HG03135 (cell line): ENCODE measurements around the gene KCNB1.

Experiments
- ATAC-seq: cut with Tn5 transposase; IDR thresholded peaks from one replicate; pipeline ENCODE4 v1.9.1; 2021; ENCODE audit warnings: mild to moderate bottlenecking, moderate library complexity; ENCODE audit not compliant: unreplicated experiment

The KCNB1 gene

DNA sequence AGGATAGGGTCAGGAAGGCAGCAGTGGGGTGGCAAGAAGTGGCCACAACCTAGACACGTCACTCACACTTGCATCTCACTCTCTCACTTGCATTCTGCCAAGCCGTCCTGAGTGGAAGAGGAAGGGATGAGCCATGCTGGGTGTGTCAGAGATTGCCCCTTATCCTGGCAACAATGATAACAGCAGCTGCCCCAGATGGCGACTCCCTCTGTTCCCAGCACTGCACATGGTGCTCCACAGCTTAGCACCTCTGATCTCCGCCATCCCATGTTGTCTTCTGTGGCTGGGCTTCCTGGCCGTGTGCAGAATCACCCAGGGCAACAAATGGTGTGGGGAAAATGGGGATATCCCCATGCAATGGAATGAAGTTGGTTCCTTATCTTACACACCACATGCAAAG is 11.1 kb downstream of the KCNB1 start:
- no peak for ATAC-seq

DNA sequence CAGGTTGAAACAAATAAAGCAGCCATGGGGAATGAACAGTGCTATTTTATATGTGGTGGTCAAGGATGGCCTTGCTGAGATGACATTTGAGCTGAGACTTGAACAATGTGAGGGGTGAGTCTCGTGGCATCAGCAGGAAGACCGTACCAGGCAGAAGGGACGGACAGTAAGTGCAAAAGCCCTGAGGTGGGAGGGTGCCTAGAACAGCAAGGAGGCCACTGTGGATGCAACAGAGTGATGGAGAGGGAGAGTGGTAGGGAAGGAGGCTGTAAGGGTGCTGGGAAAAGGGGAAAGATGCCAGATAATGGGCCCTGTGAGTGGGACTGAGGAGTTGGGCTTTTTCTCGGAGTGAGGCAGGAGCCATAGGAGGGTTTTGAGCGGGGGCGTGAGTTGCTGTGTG is 11.5 kb downstream of the KCNB1 start:
- no peak for ATAC-seq

DNA sequence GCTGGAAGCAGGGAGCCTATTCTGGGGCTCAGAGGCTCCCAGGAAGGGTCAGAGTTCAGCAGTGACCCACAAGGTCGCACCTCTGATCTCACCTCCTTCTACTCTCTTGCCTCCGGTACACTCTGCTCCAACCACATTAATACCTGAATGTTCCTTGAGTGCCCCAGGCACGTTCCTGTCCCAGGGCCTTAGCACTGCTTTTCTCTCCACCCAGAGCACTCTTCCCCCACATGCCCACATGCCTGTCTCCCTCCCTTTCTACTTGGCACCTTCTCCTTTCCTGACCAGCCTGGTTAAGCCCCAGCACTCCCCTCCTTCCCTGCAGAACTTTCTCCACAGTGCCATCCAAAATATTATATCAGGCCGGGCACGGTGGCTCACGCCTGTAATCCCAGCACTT is 13.4 kb downstream of the KCNB1 start:
- no peak for ATAC-seq

DNA sequence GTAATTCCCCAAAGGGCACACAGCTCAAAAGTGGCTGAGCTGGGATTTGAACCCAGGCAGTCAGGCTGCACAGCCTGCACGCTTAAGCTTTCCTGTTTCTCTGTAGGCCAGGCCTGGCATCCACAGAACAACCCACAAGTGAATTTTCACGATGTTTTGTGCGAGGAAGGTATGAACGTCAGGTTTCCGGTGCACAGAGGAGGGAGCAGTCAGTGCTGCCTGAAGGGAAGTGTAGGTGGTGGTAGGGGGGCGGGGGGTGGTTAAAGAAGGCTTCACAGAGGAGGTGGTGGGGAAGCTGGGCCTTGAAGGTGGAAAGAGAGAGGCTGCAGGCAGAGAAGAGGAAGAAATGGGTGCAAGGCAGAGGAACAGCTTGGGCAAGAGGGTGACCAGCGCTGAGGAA is 14.1 kb downstream of the KCNB1 start:
- ATAC-seq: no peak

DNA sequence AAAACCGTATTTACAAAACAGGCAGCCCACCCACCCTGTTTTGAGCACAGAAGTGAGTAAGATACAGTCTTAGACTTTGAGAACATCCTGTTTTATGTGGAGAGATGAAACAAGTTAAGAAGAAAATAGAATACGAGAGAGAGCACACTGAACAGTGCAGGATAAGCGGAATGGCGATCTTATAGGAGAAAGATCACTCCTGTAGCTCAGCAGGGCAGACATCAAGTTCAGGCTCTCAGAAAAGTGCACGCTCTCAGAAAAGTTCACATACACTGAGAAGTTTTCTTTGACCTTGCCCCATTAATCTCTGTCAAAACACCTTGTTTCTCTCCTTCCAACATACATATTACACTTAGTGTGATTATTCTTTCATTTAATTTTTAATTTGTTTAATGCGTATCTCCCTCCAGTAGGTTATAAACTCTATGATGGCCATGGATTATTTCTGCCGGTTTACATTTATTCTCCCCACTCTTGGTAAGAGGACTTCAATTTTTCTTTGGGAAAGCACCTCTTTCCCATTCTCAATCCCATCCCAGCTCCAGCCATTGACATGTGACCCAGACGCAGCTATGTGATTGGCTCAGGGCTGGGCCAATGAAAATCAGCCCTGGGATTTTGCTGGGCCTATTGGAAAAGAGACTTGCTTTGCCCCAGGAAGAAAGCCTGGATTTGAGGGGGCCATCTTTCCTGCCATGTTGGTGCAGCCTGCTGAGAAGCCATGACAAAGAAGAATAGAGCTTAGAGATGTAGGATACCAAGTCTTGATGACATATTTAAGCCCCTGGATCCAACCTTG is 16.2 kb downstream of the KCNB1 start:
- no peak for ATAC-seq

DNA sequence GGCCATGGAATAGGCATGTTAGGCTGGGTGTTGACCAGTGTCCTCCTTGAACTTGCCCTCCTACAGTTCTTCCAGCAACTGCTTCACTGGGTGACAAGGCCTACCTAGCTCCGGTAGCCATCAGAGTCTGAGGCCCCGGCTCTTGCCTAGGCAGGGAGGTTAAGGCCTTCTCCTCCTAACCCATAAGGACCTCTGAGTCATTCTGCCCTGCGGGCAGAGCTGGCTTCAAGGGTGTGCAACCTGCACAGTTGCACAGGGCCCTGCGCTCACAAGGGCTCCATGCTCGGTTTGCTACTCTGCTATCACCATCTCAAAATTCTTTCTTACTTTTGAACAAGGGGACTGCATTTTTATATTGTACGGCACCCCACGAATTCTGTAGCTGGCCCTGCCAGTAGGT is 17.9 kb downstream of the KCNB1 start:
- no peak for ATAC-seq

DNA sequence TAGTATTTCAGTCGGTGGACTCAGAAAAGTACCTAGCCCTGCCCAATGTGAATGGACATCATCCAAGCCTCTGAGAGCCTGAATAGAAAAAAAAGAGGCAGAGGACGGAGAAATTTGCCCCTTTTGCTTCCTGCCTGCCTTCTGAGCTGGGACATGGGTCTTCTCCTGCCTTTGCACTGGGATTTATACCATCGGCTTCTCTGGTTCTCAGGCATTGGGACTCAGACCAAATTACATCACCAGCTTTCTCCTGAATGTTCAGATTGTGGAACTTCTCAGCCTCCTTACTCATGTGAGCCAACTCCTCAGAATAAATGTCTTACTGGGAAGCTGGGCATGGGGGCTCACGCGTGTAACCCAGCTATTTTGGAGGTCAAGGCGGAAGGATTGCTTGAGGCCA is 19.8 kb downstream of the KCNB1 start:
- ATAC-seq: no peak

DNA sequence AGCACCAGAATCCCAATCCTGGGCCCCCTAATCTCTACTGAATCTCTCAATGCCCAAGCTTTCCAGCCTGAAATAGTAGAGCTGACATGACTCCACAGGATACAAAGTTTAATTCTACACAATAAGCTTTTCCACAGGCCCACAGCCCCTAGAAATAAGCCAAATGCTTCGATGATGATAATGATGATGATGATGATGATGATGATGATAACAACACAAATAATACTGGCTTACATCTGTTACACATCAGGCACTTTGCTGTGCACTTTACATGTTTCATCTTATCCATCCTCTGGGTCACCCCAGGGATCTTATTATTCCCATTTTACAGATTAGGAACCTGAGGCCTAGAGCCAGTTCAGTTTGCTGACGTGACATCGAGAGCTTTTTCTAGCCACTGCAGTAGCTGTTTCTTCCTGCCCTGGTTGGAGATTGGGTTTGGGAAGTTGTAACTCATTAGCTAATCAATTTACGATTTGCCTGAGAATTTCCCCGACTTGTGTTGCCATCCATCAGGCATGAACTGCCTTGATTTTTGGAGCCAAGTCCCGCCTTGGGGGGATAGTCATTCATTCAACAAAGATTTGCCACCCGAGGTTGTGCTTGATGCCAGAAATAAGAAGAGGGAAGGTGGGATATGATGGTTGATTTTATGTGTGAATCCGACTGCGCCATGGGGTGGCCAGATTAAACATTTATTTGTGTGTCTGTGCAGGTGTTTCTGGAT is 20.4 kb downstream of the KCNB1 start:
- no peak for ATAC-seq

DNA sequence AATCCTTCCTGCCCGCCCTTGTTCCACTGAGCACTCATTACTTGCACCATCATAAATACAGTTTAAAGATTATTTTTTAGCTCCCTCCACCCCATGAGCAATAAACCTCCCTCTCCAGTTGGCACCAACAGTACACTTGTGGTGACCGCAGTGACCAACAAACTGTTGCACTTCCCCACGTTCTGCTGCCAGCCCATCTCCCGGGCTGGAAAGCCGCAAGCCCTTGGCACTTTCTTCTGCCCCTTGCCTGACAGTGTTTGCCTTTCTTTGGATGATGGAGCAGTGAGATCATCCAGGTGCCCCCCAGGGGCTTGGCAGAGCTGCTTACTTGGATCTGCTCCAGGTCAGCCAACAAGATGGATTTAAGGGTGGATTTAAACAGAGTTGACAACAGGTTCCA is 21.6 kb downstream of the KCNB1 start:
- ATAC-seq: no peak

DNA sequence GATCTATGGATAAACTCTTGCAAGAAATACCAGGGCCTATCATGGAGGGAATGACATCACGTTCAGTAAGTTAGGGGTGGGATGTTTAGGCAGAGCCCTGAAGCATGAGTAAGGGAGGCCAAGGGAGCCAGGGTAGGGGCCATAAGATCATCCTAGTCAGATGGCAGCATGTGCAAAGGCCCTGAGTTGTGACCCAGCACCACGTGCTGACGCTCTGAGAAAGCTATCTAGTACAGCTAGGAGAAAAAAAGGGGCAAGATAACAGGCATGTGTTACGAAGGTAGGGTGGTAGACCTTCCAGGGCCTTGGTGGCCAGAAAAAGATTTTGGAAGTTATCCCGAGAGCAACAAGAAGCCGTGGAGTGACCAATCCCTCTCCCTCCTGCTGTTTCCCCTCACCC is 22.3 kb downstream of the KCNB1 start:
- no peak for ATAC-seq

DNA sequence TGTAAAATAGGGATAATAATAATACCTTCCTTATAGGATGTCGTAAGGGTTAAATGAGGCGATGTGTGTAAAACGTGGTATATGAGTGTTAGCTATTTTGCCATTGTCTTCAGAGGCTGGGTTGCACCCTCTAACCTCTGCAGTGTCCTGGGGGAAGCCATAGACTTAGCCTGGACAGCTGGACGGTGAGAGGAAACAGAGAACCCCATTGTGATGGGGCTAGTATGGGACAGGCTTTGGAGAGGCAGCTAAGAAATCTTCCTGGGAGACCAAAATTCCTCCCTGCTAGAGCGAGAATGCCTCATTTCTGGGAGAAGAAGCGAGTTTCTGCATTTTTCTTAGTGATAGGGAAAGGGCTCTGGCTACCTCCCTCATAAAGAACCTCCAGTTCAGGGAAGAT is 22.8 kb downstream of the KCNB1 start:
- no peak for ATAC-seq

DNA sequence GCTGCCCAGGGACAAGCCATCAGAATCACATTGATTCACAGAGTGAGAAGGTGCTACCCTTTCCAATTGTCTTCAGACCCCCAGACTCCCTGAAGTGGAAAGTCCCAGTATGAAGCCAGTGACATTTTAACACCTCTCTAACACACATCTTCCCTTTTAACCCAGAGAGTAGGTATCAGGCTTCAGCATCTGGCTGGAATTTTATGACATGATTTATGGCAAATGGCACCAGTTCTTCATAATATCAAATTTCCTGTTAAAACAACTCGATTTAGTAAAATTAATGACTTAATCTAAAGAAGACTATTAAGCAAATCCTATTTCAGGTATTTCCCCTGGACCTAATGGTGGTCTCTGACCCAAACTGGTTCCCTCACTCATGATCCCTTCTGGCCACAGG is 25.0 kb downstream of the KCNB1 start:
- no peak for ATAC-seq

DNA sequence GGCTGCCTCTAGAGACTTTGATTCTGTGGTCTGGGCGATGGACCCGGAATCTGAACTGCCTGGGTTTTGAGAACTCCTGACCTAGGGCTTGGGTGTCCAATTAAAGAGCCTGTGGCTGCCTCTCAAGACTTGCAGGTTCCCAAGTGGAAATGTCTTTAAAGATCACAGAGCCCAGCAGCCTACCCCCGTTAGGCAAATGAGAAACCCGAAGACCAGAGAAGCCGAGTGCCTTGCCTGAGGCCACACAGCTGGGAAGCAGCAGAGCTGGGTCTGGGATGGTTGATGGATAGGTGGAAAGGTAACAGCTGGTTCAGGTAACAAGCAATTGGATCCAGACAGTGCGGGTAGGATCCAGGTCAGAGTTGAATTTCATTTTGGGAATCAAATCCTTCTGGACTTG is 25.8 kb downstream of the KCNB1 start:
- ATAC-seq: no peak

DNA sequence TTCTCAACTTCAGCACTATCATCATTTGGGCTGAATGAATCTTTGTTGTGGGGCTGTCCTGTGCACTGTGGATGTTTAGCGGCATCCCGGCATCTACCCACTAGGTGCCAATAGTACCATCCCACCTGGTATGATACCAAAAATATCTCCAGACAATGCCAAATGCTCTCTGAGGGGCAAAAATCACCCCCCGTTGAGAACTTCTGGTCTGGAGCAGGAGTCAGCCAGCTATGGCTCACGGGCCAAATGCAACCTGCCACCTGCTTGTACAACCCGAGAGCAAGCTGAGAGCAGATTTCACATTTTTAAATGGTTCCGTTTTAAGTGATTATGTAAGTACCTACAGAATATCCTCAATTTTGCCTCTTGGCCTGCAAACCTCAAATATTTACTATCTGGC is 26.8 kb downstream of the KCNB1 start:
- ATAC-seq: no peak

DNA sequence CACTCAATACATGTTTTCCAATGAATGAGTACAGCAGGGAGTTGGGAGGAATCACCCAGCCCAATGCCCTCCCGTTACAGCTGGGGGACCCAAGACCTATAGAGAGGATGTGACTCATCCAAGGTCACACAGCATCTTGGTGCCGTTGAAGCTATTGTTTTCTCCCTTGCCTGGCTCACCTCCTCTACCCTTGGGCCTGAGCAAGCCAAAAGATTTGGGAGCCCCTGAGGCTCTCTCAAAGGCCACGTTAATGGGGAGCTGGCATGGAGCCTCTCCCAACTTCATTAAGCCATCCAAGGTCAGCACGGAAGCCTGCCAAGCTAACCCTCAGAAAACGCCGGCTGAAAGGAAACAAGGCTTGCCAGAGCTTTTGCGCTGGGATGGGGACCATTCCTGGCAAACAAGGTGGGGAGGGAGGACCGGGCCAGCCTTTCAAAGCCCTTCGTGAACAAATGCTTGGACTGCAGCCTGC is 30.4 kb downstream of the KCNB1 start:
- no peak for ATAC-seq

DNA sequence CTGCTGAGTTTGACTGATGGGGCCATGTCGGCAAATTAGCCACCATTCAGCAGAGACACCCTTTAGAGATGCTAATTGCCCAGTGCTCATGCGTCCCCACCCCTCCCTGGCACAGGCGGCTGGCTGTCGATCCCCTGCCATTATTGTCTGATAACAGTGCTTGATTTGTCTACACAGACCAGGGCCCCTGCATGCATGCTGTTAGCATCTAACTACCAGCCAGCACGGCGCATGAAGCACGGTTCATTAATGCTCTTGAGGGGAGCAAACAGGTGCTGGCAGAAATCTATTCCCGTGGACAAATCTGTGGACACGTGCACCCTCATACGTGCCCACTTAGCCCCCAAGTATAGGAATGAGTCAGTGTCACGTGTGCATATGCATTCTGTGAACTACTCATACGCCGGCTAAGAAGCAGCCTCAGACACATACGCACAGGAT is 32.2 kb downstream of the KCNB1 start:
- ATAC-seq: no peak

DNA sequence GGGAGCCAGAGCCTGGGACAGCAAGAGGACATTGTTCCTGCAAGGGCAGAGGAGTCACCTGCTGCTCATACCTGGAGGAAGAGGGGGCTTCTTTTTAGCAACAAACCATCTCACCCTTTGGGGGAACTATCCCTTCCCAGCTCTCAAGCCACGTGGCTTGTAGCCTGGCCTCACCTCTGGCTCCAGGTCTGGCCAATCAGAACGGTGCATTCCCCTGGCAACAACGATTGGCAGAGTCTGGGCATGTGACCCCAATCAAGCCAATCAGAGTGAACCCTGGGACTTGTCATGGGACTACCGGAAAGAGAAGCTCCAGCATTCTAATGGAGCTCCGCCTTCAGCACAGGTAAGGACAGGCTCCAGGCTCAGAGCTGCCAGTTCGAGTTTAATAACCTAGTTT is 33.6 kb downstream of the KCNB1 start:
- ATAC-seq: no peak

DNA sequence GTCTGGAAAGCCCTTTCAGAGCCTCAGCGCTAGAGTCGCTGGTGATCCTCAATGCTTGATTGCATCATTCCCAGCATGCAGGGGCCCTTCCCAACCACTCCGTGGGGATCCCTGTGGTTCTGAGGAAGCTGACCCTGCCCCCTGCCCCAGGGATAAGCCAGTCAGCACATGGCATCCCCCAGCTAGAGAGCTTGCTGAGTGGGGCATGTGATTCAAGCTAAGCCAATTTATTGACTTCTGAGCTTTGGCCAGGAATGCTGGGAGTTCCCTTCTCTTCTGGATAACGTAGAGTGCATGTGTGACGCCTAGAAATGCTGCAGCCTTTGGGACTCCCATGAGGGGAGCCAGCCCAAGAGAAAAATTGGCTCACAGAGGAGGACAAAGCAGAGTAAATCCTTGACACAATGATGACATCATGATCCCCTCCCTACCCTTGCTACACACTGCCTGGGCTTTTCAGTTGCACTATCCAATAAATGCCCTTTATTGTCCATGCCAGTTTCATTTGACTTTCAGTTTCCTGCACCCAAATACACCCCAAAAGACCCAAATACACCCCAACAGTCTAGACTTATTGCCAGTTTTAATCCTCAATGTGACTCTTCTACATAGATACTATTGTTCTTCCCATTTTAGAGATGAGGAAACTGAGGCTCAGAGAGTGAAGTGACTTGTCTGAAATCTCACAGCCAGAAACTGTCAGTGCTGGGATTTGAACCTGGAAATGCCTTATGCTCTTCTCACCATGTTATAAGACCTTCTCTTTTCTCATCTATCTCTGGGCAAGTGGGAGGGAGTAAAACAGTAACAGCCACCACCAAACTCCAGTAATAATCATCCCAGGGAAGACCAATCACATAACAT is 34.3 kb downstream of the KCNB1 start:
- ATAC-seq: no peak

DNA sequence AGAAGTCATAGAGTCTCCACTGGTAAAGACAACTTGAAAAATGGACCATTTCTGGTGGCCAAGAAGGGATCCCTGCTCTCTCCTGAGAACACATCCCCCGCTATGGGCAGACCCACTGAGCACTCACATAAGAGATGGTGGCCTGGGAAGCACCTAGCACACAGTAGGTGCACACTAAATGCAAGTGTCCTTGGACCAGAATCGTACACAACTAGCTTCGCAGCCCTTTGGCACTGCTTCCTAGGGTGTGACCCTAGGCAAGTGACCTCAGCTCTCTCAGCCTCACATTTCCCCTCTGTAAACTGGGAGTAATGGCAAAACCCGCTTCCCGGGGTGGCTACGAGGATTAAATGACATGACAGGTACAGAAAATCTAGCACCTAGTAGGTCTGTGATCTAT is 35.1 kb downstream of the KCNB1 start:
- no peak for ATAC-seq

DNA sequence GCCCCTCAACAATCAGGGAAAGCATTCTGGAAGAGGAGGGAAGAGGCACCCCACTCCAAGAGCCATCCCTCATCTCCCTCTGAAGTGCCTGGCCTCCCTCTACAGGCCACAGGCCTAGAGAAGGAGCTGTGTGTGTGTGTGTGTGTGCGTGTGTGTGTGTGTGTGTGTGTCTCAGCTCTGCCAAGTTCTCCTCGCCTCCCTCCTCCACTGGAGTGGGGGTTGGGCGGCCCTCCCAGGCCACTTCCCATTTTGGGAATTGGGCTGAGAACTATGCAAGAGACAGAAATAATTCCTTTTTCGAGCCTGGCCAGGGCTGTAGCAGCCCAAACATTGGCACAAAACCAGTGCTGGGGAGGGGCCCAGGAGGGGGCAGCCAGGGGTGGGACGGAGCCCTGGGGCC is 35.7 kb downstream of the KCNB1 start:
- no peak for ATAC-seq

DNA sequence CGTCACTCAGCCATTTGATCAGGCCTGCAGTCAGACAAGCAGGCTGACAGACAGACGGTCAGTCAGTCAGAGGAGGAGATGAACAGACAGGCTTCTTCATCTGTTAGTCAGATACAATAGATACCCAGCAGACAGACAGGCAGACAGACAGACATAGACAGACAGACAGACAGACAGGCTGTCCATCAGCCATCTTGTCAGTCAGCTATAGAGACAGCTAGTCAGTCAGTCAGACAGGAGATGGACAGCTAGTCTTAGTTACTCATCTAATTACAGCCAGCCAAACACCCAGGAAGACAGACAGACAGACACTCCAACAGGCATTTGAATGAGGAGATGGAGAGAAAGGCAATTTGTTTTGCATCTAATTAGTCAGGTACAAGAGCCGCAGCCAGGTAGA is 36.4 kb downstream of the KCNB1 start:
- ATAC-seq: no peak

DNA sequence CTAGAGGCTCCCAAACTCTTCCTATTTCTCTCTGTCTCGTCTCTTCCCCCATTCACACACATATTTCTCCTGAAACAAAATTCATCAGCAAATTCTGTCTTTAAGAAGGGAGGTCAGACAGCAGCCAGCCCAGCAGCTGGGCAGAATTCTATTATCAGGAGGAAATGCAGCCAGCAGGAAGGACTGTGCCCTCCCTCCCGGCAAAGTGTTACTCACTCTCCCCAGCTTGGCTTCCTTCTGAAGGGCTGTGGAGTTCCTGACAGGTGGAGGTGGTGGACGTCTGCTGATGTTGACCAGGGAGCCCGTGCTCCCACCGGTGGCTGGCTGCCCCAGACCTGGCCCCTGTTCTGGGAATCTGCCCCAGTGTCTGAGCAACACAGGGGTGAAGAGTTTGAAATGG is 37.3 kb downstream of the KCNB1 start:
- no peak for ATAC-seq
